Measurements from ENCODE around the gene SPATA22. TPM values are rescaled to one million over a fixed set of nuclear protein-coding genes. Genes with fewer than 3 reads are reported as not detected.

The SPATA22 gene
- polyA plus RNA-seq, 1 of the 3 experiments (the other 2 are of a cell fraction), result not detected

DNA sequence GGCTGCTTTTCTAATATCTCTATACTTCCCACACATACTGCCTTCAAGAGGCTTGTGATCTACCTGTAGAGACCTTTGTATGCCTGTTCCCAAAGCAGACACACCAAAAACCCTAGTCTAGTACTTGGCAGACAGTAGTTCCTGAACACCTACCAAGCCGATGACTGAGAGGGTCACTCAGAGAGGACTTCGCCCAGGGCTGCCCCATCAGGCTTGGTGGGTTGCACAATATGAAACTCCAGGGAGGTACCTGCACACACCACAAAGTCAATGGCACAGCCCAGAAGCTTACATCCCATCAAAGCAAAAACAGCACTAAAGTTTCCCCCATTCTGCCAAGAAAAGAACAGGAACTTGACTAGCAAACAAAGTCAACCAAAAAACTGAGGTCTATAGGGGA is 34.4 kb upstream of the SPATA22 start:
- no peaks in the 10 kb centered on the region for H3K79me2 ChIP-seq (ENCODE audit: insufficient read depth)
- no peaks in the 10 kb centered on the region for H3K9me3 ChIP-seq
- H4K20me1 ChIP-seq (ENCODE audit: insufficient read depth), result no peaks in the 10 kb centered on the region
- ChIA-PET POLR2A (no interaction called here), CTCF (no interaction called here)
- DNase-seq, result no peak
- no peak overlapping the region for H3K4me3 ChIP-seq (ENCODE audit: low read depth in 2 of 2, low read length in 1 of 2)
- 0% methylated on average over 2 of the region's 2 CpGs for whole genome bisulfite sequencing (ENCODE audit: low lambda C conversion rate)
- TF ChIP-seq, protein P1, sequence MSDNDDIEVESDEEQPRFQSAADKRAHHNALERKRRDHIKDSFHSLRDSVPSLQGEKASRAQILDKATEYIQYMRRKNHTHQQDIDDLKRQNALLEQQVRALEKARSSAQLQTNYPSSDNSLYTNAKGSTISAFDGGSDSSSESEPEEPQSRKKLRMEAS (IDR thresholded peaks at IDR 0.05; ENCODE audit: low read depth), result no peak
- no peak for TF ChIP-seq RCOR1 (IDR thresholded peaks at IDR 0.05; ENCODE audit: low read length)
- TF ChIP-seq TCF12 (IDR thresholded peaks at IDR 0.05), result no peak
- TF ChIP-seq GABPA (IDR thresholded peaks at IDR 0.05; ENCODE audit: low read depth), result no peak
- TF ChIP-seq MEF2A (IDR thresholded peaks at IDR 0.05; ENCODE audit: borderline replicate concordance, low read depth), result no peak
- TF ChIP-seq, protein P2, sequence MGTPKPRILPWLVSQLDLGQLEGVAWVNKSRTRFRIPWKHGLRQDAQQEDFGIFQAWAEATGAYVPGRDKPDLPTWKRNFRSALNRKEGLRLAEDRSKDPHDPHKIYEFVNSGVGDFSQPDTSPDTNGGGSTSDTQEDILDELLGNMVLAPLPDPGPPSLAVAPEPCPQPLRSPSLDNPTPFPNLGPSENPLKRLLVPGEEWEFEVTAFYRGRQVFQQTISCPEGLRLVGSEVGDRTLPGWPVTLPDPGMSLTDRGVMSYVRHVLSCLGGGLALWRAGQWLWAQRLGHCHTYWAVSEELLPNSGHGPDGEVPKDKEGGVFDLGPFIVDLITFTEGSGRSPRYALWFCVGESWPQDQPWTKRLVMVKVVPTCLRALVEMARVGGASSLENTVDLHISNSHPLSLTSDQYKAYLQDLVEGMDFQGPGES (IDR thresholded peaks at IDR 0.05; ENCODE audit: low read depth, low read length), result no peak
- TF ChIP-seq RXRA (IDR thresholded peaks at IDR 0.05; ENCODE audit: borderline replicate concordance, low read depth), result no peak
- TF ChIP-seq, protein P3, sequence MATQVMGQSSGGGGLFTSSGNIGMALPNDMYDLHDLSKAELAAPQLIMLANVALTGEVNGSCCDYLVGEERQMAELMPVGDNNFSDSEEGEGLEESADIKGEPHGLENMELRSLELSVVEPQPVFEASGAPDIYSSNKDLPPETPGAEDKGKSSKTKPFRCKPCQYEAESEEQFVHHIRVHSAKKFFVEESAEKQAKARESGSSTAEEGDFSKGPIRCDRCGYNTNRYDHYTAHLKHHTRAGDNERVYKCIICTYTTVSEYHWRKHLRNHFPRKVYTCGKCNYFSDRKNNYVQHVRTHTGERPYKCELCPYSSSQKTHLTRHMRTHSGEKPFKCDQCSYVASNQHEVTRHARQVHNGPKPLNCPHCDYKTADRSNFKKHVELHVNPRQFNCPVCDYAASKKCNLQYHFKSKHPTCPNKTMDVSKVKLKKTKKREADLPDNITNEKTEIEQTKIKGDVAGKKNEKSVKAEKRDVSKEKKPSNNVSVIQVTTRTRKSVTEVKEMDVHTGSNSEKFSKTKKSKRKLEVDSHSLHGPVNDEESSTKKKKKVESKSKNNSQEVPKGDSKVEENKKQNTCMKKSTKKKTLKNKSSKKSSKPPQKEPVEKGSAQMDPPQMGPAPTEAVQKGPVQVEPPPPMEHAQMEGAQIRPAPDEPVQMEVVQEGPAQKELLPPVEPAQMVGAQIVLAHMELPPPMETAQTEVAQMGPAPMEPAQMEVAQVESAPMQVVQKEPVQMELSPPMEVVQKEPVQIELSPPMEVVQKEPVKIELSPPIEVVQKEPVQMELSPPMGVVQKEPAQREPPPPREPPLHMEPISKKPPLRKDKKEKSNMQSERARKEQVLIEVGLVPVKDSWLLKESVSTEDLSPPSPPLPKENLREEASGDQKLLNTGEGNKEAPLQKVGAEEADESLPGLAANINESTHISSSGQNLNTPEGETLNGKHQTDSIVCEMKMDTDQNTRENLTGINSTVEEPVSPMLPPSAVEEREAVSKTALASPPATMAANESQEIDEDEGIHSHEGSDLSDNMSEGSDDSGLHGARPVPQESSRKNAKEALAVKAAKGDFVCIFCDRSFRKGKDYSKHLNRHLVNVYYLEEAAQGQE (IDR thresholded peaks at IDR 0.05; ENCODE audit: low read depth, low read length), result no peak
- no peak for TF ChIP-seq GATA2 (CRISPR knock-in tag; IDR thresholded peaks at IDR 0.05)
- TF ChIP-seq POLR2AphosphoS5 (IDR thresholded peaks at IDR 0.05; ENCODE audit: low read depth, low read length), result no peak
- TF ChIP-seq, protein P4, sequence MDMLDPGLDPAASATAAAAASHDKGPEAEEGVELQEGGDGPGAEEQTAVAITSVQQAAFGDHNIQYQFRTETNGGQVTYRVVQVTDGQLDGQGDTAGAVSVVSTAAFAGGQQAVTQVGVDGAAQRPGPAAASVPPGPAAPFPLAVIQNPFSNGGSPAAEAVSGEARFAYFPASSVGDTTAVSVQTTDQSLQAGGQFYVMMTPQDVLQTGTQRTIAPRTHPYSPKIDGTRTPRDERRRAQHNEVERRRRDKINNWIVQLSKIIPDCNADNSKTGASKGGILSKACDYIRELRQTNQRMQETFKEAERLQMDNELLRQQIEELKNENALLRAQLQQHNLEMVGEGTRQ (IDR thresholded peaks at IDR 0.05; ENCODE audit: borderline replicate concordance, low read depth, low read length), result no peak
- no peak for TF ChIP-seq YY1 (IDR thresholded peaks at IDR 0.05; ENCODE audit: low read depth)
- TF ChIP-seq NFIC (IDR thresholded peaks at IDR 0.05; ENCODE audit: borderline replicate concordance), result no peak
- no peak for TF ChIP-seq EZH2phosphoT487 (IDR thresholded peaks at IDR 0.05; ENCODE audit: borderline replicate concordance, low read depth)
- TF ChIP-seq, protein P5, sequence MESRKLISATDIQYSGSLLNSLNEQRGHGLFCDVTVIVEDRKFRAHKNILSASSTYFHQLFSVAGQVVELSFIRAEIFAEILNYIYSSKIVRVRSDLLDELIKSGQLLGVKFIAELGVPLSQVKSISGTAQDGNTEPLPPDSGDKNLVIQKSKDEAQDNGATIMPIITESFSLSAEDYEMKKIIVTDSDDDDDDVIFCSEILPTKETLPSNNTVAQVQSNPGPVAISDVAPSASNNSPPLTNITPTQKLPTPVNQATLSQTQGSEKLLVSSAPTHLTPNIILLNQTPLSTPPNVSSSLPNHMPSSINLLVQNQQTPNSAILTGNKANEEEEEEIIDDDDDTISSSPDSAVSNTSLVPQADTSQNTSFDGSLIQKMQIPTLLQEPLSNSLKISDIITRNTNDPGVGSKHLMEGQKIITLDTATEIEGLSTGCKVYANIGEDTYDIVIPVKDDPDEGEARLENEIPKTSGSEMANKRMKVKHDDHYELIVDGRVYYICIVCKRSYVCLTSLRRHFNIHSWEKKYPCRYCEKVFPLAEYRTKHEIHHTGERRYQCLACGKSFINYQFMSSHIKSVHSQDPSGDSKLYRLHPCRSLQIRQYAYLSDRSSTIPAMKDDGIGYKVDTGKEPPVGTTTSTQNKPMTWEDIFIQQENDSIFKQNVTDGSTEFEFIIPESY (IDR thresholded peaks at IDR 0.05; ENCODE audit: borderline replicate concordance, low read depth), result no peak
- TF ChIP-seq EP300 (IDR thresholded peaks at IDR 0.05; ENCODE audit: borderline replicate concordance in 1 of 2, low read depth in 1 of 2, low read length in 1 of 2), result no peak
- TF ChIP-seq, protein P6, sequence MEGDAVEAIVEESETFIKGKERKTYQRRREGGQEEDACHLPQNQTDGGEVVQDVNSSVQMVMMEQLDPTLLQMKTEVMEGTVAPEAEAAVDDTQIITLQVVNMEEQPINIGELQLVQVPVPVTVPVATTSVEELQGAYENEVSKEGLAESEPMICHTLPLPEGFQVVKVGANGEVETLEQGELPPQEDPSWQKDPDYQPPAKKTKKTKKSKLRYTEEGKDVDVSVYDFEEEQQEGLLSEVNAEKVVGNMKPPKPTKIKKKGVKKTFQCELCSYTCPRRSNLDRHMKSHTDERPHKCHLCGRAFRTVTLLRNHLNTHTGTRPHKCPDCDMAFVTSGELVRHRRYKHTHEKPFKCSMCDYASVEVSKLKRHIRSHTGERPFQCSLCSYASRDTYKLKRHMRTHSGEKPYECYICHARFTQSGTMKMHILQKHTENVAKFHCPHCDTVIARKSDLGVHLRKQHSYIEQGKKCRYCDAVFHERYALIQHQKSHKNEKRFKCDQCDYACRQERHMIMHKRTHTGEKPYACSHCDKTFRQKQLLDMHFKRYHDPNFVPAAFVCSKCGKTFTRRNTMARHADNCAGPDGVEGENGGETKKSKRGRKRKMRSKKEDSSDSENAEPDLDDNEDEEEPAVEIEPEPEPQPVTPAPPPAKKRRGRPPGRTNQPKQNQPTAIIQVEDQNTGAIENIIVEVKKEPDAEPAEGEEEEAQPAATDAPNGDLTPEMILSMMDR (IDR thresholded peaks at IDR 0.05), result no peak
- H3K27ac ChIP-seq (ENCODE audit: low read depth in 2 of 2, low read length in 1 of 2), result no peak overlapping the region
- no peaks in the 10 kb centered on the region for H3K9me2 ChIP-seq
- no peaks in the 10 kb centered on the region for H3K36me3 ChIP-seq (replicated peaks in 1 of 2; ENCODE audit: control insufficient read depth in 1 of 2, insufficient read depth in 2 of 2, low read length in 1 of 2)
- no peak overlapping the region for H3K4me2 ChIP-seq
- no peaks in the 10 kb centered on the region for H3F3A ChIP-seq (replicated peaks; ENCODE audit: insufficient read depth)
- peaks cover 17% of the 10 kb centered on the region for H3K27me3 ChIP-seq (ENCODE audit: insufficient read depth)
- H3K9ac ChIP-seq, result no peak overlapping the region
- H3K4me1 ChIP-seq (ENCODE audit: control insufficient read depth in 1 of 2, insufficient read depth in 2 of 2, low read depth in 1 of 2, low read length in 1 of 2), result no peaks in the 10 kb centered on the region
- H2AFZ ChIP-seq (ENCODE audit: low read depth), result no peak overlapping the region
